ENCODE measurements around the gene CCL14.
"Not testable (repeated sequence)": the region's sequence is repeated elsewhere in the genome, so short reads cannot be mapped to it uniquely, and the experiment has no call there.

CCL14 gene

DNA sequence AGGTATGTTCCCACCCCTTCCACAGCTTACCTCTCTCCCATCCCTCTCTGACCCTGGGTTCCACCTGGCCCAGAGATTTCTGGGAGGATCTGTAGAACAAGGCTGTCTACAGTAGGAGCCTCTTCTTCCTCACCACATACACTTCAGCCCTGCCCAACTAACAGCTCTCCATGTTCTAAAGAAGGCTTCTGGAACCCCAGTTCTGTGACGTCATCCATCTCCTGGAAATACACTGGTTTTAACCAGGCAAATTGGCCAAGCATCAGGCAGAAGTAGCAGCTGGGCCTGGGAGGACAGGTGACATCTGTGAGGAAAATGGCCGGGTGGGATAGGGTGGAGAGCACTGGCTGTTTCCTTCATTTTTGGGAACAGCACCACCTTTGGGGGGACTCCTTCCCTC, 43.0 kb downstream of the CCL14 start, which contains the start of gene LYZL6:
LYZL6 (minus strand) TSS at position 177 of the 400 bp plus-strand sequence. CDS start 4,357 bp downstream, outside the sequence.
- in situ Hi-C loops (cut with MboI; ENCODE audit: low sequenced_read_pairs), result no loop called here

- in situ Hi-C loops (cut with MboI; ENCODE audit: low sequenced_read_pairs), result no loop called here
Observed at GRCh38 chr17:35942588-35943186, 43.8 kb downstream of the CCL14 start.

DNA sequence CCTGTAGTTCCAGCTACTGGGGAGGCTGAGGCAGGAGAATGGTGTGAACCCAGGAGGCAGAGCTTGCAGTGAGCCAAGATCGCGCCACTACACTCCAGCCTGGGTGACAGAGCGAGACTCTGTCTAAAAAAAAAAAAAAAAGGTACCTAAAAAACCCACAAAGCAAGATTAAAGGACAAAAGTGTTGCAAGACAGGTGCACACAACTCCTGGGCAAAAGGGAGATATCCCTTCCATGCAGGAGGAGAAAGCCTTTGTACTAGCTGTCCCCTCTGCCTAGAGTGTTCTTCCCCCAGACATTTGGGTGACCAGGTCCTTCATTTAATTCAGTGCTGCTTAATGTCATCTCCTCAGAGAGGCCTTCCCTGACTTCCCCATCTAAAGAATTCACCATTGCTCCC, 48.0 kb downstream of the CCL14 start:
- in situ Hi-C loops (cut with MboI; ENCODE audit: low sequenced_read_pairs), result not testable (repeated sequence)

GRCh38 chr17:35936063-35936462, 50.5 kb downstream of the CCL14 start:
- in situ Hi-C loops (cut with MboI; ENCODE audit: low sequenced_read_pairs), result no loop called here

DNA sequence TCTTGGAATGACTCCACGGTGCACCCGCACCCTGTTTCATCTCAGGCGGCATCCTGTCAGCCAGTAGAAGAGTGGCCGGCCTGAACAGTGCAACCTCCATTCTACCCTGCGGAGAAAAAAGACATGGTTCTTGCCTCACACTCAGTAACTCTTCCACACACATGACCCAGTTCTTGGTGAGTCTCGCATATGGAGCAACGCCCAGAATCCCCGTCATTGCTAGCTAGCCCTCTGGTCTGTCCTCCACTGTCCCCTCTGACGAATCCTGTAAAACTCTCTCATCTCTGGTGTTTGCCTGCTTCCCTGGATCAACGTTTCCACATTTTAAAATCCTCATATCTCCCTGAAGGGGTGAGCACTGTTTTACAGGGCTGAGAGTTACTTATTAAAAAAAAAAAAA, 51.8 kb downstream of the CCL14 start:
- in situ Hi-C loops (cut with MboI; ENCODE audit: low sequenced_read_pairs), result no loop called here
